Mesenteric fat pad (tissue), 1 donor: ENCODE data around the gene NRG2. TPM values are rescaled to one million over a fixed set of nuclear protein-coding genes. Genes with fewer than 3 reads are reported as not detected.

Experiments
- DNase-seq: peaks from one replicate; pipeline ENCODE4 v3.0.0-alpha.2; 2020; ENCODE audit warnings: low spot score
- total RNA-seq: library from RNA; stranded (reverse); fragmentation: NEBNext Ultra II Directional; extraction: Animal tissue kit (Norgen Biotek cat#: 25700); gene quantifications from one replicate; pipeline ENCODE4 v1.2.1, GENCODE V29; 2021
- donor health status: DM: yes; HTN: yes; CAD: no.

NRG2 gene
- total RNA-seq, 1 donor from 2014 or later, result 5.7 TPM

GRCh38 chr5:140041099-140041491, 2.0 kb downstream of the NRG2 start:
- no peak for DNase-seq

GRCh38 chr5:140040358-140040757, 2.7 kb downstream of the NRG2 start:
- DNase-seq, result no peak

GRCh38 chr5:140039561-140039960, 3.5 kb downstream of the NRG2 start:
- DNase-seq, result no peak

GRCh38 chr5:140038373-140038957, 4.6 kb downstream of the NRG2 start:
- no peak for DNase-seq

- no peak for DNase-seq
Observed at GRCh38 chr5:140037012-140037411, 6.1 kb downstream of the NRG2 start.

GRCh38 chr5:140035881-140036280, 7.2 kb downstream of the NRG2 start:
- DNase-seq, result no peak

- DNase-seq, result no peak
Observed at GRCh38 chr5:140033037-140033760, 9.9 kb downstream of the NRG2 start.

- DNase-seq, result no peak
Observed at GRCh38 chr5:140032296-140032695, 10.8 kb downstream of the NRG2 start.

- no peak for DNase-seq
Observed at GRCh38 chr5:140027807-140028206, 15.3 kb downstream of the NRG2 start.

- no peak for DNase-seq
Observed at GRCh38 chr5:140025736-140026135, 17.4 kb downstream of the NRG2 start.

GRCh38 chr5:140024928-140025327, 18.2 kb downstream of the NRG2 start:
- no peak for DNase-seq

- DNase-seq, result no peak
Observed at GRCh38 chr5:140023611-140024191, 19.4 kb downstream of the NRG2 start.

GRCh38 chr5:140020601-140021177, 22.4 kb downstream of the NRG2 start:
- DNase-seq, result no peak

GRCh38 chr5:140018920-140019644, 24.0 kb downstream of the NRG2 start:
- DNase-seq, result no peak

GRCh38 chr5:140018517-140018916, 24.6 kb downstream of the NRG2 start:
- no peak for DNase-seq

GRCh38 chr5:140018096-140018481, 25.0 kb downstream of the NRG2 start:
- DNase-seq, result no peak

- no peak for DNase-seq
Observed at GRCh38 chr5:140017397-140018095, 25.6 kb downstream of the NRG2 start.

- DNase-seq, result no peak
Observed at GRCh38 chr5:140015706-140016105, 27.4 kb downstream of the NRG2 start.

GRCh38 chr5:140014751-140015150, 28.3 kb downstream of the NRG2 start:
- no peak for DNase-seq

- DNase-seq, result no peak
Observed at GRCh38 chr5:140013536-140013935, 29.6 kb downstream of the NRG2 start.

GRCh38 chr5:140012443-140012842, 30.7 kb downstream of the NRG2 start:
- DNase-seq, result no peak
